SK-N-SH (cell line): ENCODE measurements around the gene FRYL.

ENCODE experiments used
- EZH2phosphoT487 ChIP-seq: fragments of 200-600 bp; sonication (generic); IDR thresholded peaks from 2 replicates; pipeline ENCODE4 v1.6.1; 2017; ENCODE audit warnings: low read depth, mixed run types, mild to moderate bottlenecking, antibody characterized with exemption, moderate library complexity, borderline replicate concordance
- YY1 ChIP-seq: IDR thresholded peaks from 2 replicates; pipeline ENCODE4 v1.4.0; 2012; ENCODE audit warnings: low read depth, mild to moderate bottlenecking

DNA sequence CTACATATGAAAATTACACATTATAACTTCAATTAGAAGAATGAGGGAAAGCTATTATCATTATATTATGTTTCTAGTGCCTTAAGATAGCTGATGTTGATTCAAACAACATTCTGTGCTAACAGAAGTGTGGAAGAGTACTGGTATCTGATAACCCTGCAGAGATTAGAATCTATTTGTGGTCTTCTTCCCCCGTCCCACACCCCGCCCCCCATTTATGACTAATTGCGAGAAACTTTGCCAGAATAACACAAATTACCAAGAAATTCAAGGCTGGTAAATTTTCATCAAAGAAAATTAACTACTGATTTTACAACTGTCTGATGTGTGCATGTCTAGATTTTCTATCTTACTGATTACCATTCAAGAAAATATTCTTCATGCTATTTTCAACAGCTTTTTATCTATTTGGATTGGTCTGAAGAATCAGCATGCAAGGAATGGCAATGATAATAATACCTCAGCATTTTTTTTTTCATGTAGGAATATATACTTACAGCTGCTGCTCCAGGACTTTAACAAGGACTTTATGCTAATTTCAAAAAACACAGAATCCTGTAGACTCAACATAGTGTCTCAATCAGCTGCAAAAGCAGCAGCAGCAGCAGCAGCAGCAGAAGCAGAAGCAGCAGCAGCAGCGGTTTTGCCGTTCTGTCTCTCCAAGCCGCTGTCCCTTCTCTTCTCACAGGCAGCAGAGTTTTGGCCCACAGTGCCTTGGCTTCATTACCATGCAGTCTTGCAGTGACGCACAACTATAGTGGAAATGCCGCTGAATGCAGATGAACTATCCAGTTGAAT lies 126.7 kb downstream of the FRYL start:
- TF ChIP-seq EZH2phosphoT487 (no peak), YY1 (no peak)
